Measurements from ENCODE around the gene EFTUD2. TPM values are rescaled to one million over a fixed set of nuclear protein-coding genes. Genes with fewer than 3 reads are reported as not detected.

The EFTUD2 gene
- total and polyA plus RNA-seq, 2 of the 13 experiments (the other 11 are each of a cell fraction or from before 2014, with no cell fraction given), result 111 to 137 TPM

DNA sequence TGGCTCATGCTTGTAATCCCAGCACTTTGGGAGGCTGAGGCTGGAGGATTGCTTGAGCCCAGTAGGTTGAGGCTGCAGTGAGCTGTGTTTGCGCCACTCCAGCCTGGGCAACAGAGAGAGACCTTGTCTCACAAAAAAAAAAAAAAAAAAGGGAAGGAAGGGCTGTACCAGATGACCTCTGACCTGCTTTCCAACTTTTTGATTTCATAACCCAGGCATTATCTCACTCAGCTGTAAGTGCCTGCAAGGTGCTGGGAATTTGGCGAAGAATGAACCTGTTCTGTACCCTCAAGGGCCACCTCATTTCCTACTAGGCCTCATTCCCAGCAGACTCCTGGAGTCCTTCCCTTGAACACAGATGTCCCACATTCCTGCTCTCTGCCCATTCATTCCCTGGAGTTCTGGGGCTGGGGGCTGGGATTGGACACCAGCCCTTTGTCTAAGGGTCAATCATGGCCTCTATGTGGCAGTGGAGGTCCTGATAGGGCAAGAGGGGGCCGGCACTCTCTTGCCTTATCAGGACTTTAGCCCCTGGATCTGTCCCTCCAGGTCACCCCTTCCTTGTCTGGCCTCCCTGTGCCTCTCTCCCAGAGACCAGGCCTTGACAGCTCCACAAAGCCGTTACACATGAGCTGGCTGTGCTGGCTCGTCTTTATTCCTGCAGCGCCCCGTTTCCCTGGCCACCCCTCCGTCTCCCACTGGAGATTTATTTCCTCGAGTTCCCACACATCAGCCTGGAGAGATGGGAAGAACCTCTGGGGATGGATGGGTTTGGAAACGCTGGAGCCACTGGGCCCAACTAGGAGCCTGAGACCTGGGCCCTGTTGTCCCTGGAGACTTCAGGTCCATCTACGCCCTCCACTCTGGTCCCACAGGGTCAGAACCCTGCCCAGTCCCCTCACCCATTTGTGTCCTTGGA is 16.9 kb upstream of the EFTUD2 start (continued):
- TF ChIP-seq ZNF362 (CRISPR knock-in tag; IDR thresholded peaks at IDR 0.05; ENCODE audit: borderline replicate concordance), result peak; percentile 87
- TF ChIP-seq THYN1 (CRISPR knock-in tag; IDR thresholded peaks at IDR 0.05; ENCODE audit: borderline replicate concordance, low read depth), result no peak
- no peak for TF ChIP-seq ZFP36 (IDR thresholded peaks at IDR 0.05; ENCODE audit: borderline replicate concordance, low read depth, low read length, partially characterized antibody)
- no peak for TF ChIP-seq SMYD3 (CRISPR knock-in tag; IDR thresholded peaks at IDR 0.05)
- peak; percentile 21; the same call in 1 of the 2 replicates for TF ChIP-seq FOXK1 (CRISPR knock-in tag; IDR thresholded peaks at IDR 0.05; ENCODE audit: borderline replicate concordance, low read depth)
- peak; percentile 71 for TF ChIP-seq RXRB (CRISPR knock-in tag; IDR thresholded peaks at IDR 0.05; ENCODE audit: borderline replicate concordance)
- TF ChIP-seq ZNF598 (CRISPR knock-in tag; IDR thresholded peaks at IDR 0.05; ENCODE audit: borderline replicate concordance), result no peak
- no peak for TF ChIP-seq DMTF1 (CRISPR knock-in tag; IDR thresholded peaks at IDR 0.05)
- no peak for TF ChIP-seq ZFP90 (CRISPR knock-in tag; IDR thresholded peaks at IDR 0.05; ENCODE audit: borderline replicate concordance)
- no peak for TF ChIP-seq GTF2F1 (IDR thresholded peaks at IDR 0.05; ENCODE audit: low read length)
- no peak for TF ChIP-seq BRCA1 (CRISPR knock-in tag; IDR thresholded peaks at IDR 0.05)
- no peak for TF ChIP-seq SP1 (IDR thresholded peaks at IDR 0.05)
- TF ChIP-seq SP1 (CRISPR knock-in tag; IDR thresholded peaks at IDR 0.05), result no peak
- no peak for TF ChIP-seq NPAS2 (CRISPR knock-in tag; IDR thresholded peaks at IDR 0.05; ENCODE audit: borderline replicate concordance)
- no peak for TF ChIP-seq ZBTB1 (CRISPR knock-in tag; IDR thresholded peaks at IDR 0.05; ENCODE audit: borderline replicate concordance)
- no peak for TF ChIP-seq AKAP8 (CRISPR knock-in tag; IDR thresholded peaks at IDR 0.05)
- no peak for TF ChIP-seq RFX5 (IDR thresholded peaks at IDR 0.05; ENCODE audit: low read depth, low read length)
- no peak for TF ChIP-seq SP140L (CRISPR knock-in tag; IDR thresholded peaks at IDR 0.05; ENCODE audit: borderline replicate concordance)
- peak; percentile 55 for TF ChIP-seq TEAD3 (CRISPR knock-in tag; optimal IDR thresholded peaks at IDR 0.05; ENCODE audit: borderline replicate concordance)
- TF ChIP-seq, protein P1, sequence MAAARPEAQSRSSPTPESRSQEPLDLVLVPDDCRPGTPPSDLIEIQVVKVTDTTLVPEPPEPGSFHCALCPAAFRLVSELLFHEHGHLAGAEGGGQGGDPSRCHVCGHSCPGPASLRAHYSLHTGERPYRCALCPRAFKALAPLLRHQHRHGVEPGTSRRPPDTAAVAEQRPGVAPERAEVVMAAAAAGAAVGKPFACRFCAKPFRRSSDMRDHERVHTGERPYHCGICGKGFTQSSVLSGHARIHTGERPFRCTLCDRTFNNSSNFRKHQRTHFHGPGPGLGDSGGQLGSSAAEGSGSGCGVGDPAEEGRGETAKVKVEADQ (CRISPR knock-in tag; IDR thresholded peaks at IDR 0.05; ENCODE audit: borderline replicate concordance), result no peak
- TF ChIP-seq ZFAT (CRISPR knock-in tag; conservative IDR thresholded peaks at IDR 0.05), result no peak
- TF ChIP-seq PATZ1 (CRISPR knock-in tag; IDR thresholded peaks at IDR 0.05), result peak; percentile 40; the same call in 1 of the 2 replicates
- TF ChIP-seq DDIT3 (CRISPR knock-in tag; IDR thresholded peaks at IDR 0.05), result no peak
